ENCODE data around the gene MYL5. TPM values are rescaled to one million over a fixed set of nuclear protein-coding genes. Genes with fewer than 3 reads are reported as not detected.
A peak's percentile ranks its signal among the peaks of the same experiment; 100 is the strongest.

Gene MYL5
- total RNA-seq, 4 donors from 2014 or later: 8.7 to 19.0 (median 9.4) TPM

DNA sequence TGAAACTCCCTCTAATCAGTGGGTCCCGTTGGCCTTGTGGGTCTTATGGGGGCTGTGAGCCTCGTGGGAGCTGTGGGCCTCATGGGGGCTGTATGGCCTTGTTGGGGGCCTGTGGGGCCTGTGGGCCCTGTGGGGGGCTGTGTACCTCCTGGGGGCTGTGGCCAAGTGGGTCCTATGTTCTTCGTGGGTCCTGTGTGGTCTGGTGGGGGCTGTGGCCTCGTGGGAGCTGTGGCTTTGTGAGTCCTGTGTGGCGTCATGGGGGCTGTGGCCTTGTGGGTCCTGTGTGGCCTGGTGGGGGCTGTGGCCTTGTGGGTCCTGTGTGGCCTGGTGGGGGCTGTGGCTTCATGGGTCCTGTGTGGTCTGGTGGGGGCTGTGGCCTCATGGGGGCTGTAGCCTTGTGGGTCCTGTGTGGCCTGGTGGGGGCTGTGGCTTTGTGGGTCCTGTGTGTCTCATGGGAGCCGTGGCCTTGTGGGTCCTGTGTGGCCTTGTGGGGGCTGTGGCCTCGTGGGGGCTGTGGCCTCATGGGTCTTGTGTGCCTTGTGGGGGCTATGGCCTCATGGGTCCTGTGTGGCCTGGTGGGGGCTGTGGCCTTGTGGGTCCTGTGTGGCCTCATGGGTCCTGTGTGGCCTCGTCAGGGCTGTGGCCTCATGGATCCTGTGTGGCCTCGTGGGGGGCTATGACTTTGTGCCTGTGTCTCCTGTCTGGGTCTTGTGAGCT is 38.7 kb downstream of the MYL5 start:
- TF ChIP-seq, protein P1, sequence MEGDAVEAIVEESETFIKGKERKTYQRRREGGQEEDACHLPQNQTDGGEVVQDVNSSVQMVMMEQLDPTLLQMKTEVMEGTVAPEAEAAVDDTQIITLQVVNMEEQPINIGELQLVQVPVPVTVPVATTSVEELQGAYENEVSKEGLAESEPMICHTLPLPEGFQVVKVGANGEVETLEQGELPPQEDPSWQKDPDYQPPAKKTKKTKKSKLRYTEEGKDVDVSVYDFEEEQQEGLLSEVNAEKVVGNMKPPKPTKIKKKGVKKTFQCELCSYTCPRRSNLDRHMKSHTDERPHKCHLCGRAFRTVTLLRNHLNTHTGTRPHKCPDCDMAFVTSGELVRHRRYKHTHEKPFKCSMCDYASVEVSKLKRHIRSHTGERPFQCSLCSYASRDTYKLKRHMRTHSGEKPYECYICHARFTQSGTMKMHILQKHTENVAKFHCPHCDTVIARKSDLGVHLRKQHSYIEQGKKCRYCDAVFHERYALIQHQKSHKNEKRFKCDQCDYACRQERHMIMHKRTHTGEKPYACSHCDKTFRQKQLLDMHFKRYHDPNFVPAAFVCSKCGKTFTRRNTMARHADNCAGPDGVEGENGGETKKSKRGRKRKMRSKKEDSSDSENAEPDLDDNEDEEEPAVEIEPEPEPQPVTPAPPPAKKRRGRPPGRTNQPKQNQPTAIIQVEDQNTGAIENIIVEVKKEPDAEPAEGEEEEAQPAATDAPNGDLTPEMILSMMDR (IDR thresholded peaks at IDR 0.05): no peak
- ATAC-seq (ENCODE audit: low FRiP score) (no peak), DNase-seq (ENCODE audit: low spot score) (no peak)

DNA sequence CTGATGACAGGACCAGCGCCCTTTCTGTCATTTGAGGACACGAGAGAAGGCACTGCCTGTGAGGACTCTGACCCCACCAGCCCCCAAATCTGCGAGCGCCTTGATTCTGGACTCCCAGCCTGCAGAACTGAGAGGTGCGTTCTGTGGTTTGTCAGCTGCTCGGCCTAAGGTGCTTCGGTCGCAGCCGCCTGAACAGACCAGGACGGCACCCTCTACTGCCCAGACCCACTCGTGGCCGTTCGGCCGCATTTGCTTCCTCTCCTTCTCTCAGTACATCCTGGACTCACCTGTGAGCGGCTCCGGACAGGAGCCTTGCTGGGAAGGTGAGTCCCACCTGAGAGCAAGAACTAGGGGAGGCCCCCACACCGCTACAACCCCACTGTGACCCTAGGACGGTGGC is 39.7 kb downstream of the MYL5 start:
- TF ChIP-seq, protein P1 (IDR thresholded peaks at IDR 0.05): no peak
- DNase-seq (ENCODE audit: low spot score): no peak
- no peak for ATAC-seq (ENCODE audit: low FRiP score)

DNA sequence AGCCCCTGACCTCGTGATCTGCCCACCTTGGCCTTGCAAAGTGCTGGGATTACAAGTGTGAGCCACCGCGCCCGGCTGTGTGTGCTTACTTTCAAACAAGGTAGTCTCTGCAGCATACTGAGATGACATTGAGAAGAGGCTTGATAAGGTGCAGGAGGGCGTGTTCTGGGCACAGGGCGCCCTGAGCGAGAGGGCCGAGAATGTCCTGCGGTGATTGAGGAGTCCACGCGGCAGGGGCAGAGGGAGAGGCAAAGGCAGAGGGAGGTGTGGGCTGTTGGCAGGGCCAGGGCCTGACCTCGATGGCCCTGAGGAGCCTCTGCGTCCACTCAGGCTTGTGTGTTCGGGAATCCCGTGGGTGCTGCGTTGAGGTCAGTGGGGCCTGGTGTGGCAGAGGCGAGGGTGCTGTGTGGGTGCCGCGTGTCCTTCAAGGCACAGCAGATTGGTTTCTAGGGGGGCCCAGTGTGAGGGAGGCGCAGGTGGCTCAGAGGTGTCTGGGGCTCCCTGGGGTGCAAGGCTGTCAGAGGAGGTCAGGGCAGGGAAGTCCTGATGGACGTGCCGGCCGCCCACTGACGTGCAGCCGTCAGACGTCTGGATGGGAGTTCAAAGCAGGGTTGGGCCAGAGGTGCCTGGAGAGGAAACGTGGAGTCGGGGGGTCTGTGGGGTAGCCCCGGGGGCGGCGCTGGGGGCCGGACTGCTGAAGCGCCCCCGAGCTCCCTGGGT is 43.4 kb downstream of the MYL5 start:
- ATAC-seq (ENCODE audit: low FRiP score) (no peak), DNase-seq (ENCODE audit: low spot score) (no peak)
- TF ChIP-seq, protein P1 (IDR thresholded peaks at IDR 0.05): no peak

DNA sequence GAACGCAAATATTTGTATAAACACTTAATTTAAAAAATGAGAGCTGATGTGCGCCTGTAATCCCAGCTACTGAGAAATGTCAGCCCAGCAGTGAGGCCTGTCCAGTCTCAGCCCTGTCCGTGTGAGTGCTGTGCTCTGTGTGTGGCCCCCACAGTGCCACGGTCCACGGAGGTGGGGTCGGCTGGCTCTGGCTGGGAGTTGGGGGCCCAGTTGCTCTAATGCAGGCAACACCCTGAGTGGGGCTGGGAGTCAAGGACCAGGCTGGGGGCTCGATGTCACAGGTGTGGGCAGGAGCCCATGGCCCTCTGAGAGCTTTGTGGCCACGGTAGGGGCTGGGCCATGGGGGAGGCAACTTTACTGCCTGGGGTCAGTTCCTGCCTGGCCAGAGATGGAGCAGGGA is 44.1 kb downstream of the MYL5 start:
- TF ChIP-seq, protein P1 (IDR thresholded peaks at IDR 0.05): no peak
- no peak for DNase-seq (ENCODE audit: low spot score)
- ATAC-seq (ENCODE audit: low FRiP score): no peak

DNA sequence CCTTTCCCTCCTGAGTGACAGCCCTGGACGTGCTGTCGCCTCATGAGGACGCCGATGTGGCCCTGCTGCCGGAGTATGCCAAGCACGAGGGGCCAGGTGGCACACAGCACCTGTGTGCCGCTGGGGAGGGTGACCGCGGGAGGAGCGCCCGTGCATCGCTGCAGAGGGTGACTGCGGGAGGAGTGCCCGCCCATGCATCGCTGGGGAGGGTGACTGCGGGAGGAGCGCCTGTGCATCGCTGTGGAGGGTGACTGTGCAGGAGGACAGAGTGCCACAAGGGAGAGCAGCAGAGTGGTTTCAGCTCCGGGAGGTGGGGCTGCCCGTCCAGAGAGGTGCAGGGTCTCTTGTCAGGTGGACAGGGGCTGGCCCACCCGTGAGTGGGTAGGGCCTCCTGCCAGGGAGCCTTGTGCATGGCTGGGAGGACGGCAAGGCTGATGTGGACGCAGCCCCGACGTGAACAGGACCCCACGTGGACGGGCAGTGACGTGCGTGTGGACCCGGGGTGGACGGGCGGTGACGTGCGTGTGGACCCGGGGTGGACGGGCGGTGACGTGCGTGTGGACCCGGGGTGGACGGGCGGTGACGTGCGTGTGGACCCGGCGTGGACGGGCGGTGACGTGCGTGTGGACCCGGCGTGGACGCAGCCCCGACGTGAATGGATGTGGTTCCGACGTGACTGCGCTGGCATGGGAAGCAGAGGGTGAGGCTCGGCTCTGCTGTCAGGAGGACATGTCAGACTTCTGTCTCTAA is 45.9 kb downstream of the MYL5 start:
- no peak for ATAC-seq (ENCODE audit: low FRiP score)
- TF ChIP-seq, protein P1 (IDR thresholded peaks at IDR 0.05): no peak
- DNase-seq (ENCODE audit: low spot score): no peak

DNA sequence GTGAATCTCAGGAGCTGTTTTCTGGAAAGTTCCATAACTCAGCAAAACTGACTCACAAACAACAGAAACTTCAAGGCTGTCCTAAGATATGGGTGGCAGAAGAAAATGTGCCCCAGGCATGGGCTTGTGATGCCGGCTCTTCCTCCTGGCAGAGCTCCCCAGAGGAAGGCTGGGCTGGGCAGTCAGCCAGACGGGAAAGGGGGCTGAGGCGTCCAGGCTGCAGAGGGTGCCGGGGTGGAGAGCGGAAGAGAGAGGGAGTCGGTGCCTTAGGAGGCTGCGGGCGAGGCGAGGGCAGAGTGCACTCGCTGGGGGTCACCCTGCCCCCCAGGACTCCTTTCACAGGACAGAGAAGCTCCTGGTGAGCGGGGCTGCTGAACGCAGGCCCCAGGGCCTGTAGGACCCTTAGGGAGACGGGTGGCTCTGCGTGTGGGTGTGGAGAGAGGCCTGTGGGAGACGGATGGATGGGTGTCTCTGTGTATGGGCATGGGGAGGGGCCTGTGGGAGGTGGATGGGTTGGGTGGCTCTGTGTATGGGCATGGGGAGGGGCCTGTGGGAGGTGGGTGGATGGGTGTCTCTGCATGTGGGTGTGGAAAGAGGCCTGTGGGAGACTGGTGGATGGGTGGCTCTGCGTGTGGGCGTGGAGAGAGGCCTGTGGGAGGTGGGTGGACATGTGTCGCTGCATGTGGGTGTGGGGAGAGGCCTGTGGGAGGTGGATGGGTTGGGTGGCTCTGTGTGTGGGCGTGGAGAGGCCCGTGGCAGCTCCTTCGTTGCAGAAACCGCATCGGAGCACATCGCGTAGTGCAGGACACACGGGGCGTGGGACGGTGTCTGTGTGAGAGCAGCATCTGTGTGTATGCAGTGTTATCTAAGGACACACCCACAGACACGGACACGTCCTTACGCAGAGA is 47.2 kb downstream of the MYL5 start:
- ATAC-seq (ENCODE audit: low FRiP score) (peak; percentile 53), DNase-seq (ENCODE audit: low spot score) (no peak)
- TF ChIP-seq, protein P1 (IDR thresholded peaks at IDR 0.05): no peak
